Lung (tissue), 12 donors: ENCODE data around the gene ACSS3. TPM values are rescaled to one million over a fixed set of nuclear protein-coding genes. Genes with fewer than 3 reads are reported as not detected.

Source experiments
- ATAC-seq: fragments of 200-7000 bp; cut with Tn5 transposase; one replicate; pipeline ENCODE4 v1.9.1; 2020; ENCODE audit warnings: moderate number of reproducible peaks; ENCODE audit not compliant: insufficient read depth, low FRiP score
- DNase-seq, 3 donors: peaks; one replicate each; pipeline ENCODE4 v3.0.0-alpha.2; 2013 to 2017
- H3K27ac ChIP-seq, 2 donors: one replicate each; pipeline ENCODE4 v1.5.1; 2013; ENCODE audit warnings: mild to moderate bottlenecking in 2 of 2, moderate library complexity in 2 of 2, control low read depth in 1 of 2, inconsistent platforms in 1 of 2, low read depth in 1 of 2, low read length in 1 of 2
- H3K27me3 ChIP-seq, 3 donors: one replicate each; pipeline ENCODE4 v1.5.1; 2013; ENCODE audit warnings: low read length in 2 of 3; ENCODE audit not compliant: control insufficient read depth in 3 of 3, insufficient read depth in 3 of 3
- H3K36me3 ChIP-seq, 4 donors: one replicate each; pipeline ENCODE4 v1.5.1; 2013; ENCODE audit warnings: low read length in 4 of 4, mild to moderate bottlenecking in 1 of 4, moderate library complexity in 1 of 4; ENCODE audit not compliant: control insufficient read depth in 4 of 4, insufficient read depth in 4 of 4
- H3K4me1 ChIP-seq, 5 donors: one replicate each; pipeline ENCODE4 v1.5.1; 2013; ENCODE audit warnings: low read length in 5 of 5, mild to moderate bottlenecking in 2 of 5, moderate library complexity in 1 of 5; ENCODE audit not compliant: control insufficient read depth in 5 of 5, insufficient read depth in 5 of 5
- H3K4me3 ChIP-seq: one replicate; pipeline ENCODE4 v1.5.1; 2013; ENCODE audit warnings: mild to moderate bottlenecking, control low read depth, moderate library complexity
- H3K9ac ChIP-seq, 2 donors: one replicate each; pipeline ENCODE4 v1.5.1; 2013; ENCODE audit warnings: low read length in 2 of 2, control low read depth in 1 of 2; ENCODE audit not compliant: insufficient read depth in 1 of 2
- H3K9me3 ChIP-seq, 4 donors: one replicate each; pipeline ENCODE4 v1.5.1; 2013; ENCODE audit warnings: low read length in 3 of 4, mild to moderate bottlenecking in 1 of 4, moderate library complexity in 1 of 4; ENCODE audit not compliant: control insufficient read depth in 4 of 4, insufficient read depth in 3 of 4
- WGBS, 2 donors: extraction: QIAGEN DNeasy Blood & Tissue Kit; methylation state at CpG; one replicate each; pipeline ENCODE4 v1.1.7; 2013; 5-methylcytosine and 5-hydroxymethylcytosine counted together
- polyA plus RNA-seq, 2 donors: library from polyadenylated mRNA; stranded (reverse); fragments of 200-250 nt; gene quantifications; one replicate each; pipeline ENCODE4 v1.2.1, GENCODE V29; 2013
- total RNA-seq, 2 donors: library from RNA; depleted of rRNA in 1 of 2; stranded (reverse); fragments of >200 nt in 1 of 2; gene quantifications; one replicate each; pipeline ENCODE4 v1.2.1, GENCODE V29; 2014 to 2021
- TF ChIP-seq, protein P1 (sequence below): IDR thresholded peaks from 2 replicates; pipeline ENCODE4 v1.5.1; 2012; ENCODE audit warnings: mild to moderate bottlenecking; ENCODE audit errors: control extremely low read depth, extremely low read depth
- donor health status: control.
- donor health status: control.
- donor health status: Bipolar disorder and iron deficiency.
- donor health status: healthy.
- donor health status: DM: yes; HTN: yes; CAD: no.

ACSS3 gene
- total and polyA plus RNA-seq, 4 donors: 5.3 to 85.5 (median 15.8) TPM

DNA sequence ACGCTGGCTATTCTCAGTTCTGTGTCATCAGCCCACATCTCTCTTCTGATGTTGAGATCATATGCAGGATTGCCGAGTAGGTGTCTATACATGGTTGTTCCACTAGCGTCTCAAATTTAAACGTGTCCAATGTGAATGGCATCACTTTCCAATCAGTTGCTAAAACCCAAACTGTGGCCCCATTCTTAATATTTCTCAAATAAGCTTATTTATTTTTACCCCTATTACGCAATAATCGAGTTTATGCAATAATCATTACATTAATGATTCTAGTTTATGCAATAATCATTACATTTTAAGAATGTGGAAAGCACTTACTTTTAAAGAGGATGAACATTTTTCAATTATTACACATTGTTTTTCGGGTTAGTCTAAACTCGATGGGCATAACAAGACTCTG is 47.8 kb downstream of the ACSS3 start:
- no peaks in the 10 kb centered on the region for H3K9me3 ChIP-seq
- DNase-seq (no peak), ATAC-seq (no peak)
- 91 to 92% methylated on average over 8 of the region's 8 CpGs for WGBS, 2 donors
- no peaks in the 10 kb centered on the region for H3K4me1 ChIP-seq
- H3K4me3 ChIP-seq: no peak overlapping the region
- no peak overlapping the region for H3K27ac ChIP-seq
- TF ChIP-seq, protein P1, sequence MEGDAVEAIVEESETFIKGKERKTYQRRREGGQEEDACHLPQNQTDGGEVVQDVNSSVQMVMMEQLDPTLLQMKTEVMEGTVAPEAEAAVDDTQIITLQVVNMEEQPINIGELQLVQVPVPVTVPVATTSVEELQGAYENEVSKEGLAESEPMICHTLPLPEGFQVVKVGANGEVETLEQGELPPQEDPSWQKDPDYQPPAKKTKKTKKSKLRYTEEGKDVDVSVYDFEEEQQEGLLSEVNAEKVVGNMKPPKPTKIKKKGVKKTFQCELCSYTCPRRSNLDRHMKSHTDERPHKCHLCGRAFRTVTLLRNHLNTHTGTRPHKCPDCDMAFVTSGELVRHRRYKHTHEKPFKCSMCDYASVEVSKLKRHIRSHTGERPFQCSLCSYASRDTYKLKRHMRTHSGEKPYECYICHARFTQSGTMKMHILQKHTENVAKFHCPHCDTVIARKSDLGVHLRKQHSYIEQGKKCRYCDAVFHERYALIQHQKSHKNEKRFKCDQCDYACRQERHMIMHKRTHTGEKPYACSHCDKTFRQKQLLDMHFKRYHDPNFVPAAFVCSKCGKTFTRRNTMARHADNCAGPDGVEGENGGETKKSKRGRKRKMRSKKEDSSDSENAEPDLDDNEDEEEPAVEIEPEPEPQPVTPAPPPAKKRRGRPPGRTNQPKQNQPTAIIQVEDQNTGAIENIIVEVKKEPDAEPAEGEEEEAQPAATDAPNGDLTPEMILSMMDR: no peak
- peaks cover 0 to 2% (median 0%) of the 10 kb centered on the region in 4 donors for H3K36me3 ChIP-seq
- no peak overlapping the region for H3K9ac ChIP-seq
- no peaks in the 10 kb centered on the region for H3K27me3 ChIP-seq

DNA sequence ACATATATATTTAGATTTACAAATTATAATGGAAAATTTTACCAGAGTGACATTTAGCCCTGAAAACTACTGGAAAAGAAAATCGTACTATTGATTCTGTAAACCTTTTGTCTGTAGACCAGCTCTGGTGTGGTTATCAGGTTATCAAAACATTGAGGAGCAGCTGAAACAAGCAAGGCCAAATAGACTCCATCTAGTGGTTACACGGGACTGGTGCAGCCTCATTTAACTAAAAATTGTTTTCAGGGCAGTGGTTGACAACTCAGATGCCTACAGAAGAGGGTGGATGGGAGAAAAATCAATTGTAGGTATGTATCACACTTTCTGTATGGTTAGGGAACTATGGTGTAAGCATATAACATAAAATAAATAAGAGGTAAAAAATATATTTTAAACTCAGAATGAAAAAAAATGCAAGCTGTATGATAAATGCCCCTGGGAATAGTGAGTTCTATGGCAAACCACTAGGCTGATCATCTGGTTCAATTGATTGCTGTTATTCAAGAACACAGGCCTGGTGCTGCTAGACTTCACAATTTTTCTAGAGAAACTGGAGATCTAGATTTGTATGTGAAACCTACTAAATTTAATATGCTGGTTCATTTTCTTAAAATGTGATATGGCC is 51.2 kb downstream of the ACSS3 start:
- Histone ChIP-seq H3K9ac (no peak overlapping the region), H3K4me3 (no peak overlapping the region), H3K27me3 (no peaks in the 10 kb centered on the region), H3K27ac (no peak overlapping the region), H3K4me1 (no peaks in the 10 kb centered on the region), H3K36me3 (peaks cover 0 to 2% (median 0%) of the 10 kb centered on the region in 4 donors), H3K9me3 (no peaks in the 10 kb centered on the region)
- peak in 2 of 3 donors; percentile 34 to 35 for DNase-seq
- ATAC-seq: peak; percentile 87
- 10 to 18% methylated on average over 2 of the region's 2 CpGs for WGBS, 2 donors
- TF ChIP-seq, protein P1: no peak

DNA sequence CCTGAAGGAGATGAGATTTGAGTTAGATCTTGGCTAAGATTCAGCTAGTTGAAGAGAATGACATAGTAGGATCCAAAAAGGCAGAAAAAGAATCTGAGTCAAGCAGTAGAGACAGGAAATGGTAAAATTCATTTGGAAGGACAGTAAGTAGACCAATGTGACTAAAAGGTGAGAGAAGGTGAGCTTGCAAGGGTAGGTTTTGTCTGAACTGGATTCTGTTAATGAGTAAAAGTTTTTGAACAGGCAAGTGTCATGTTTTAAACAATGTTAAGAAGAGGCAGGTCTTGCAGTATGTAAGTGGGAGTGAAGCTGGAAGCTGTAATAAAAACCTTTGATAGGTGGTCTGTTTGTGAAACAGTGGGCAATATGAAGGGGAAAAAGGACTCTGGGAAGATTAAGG is 58.6 kb downstream of the ACSS3 start:
- DNase-seq: peak in 1 of 3 donors; percentile 9
- no peak overlapping the region for H3K9ac ChIP-seq
- H3K27me3 ChIP-seq: no peaks in the 10 kb centered on the region
- H3K4me3 ChIP-seq: no peak overlapping the region
- no peak overlapping the region for H3K27ac ChIP-seq
- TF ChIP-seq, protein P1: no peak
- H3K36me3 ChIP-seq: peaks cover 0 to 2% (median 0%) of the 10 kb centered on the region in 4 donors
- no peak for ATAC-seq
- peaks cover 0 to 7% (median 0%) of the 10 kb centered on the region in 5 donors for H3K4me1 ChIP-seq
- H3K9me3 ChIP-seq: no peaks in the 10 kb centered on the region

DNA sequence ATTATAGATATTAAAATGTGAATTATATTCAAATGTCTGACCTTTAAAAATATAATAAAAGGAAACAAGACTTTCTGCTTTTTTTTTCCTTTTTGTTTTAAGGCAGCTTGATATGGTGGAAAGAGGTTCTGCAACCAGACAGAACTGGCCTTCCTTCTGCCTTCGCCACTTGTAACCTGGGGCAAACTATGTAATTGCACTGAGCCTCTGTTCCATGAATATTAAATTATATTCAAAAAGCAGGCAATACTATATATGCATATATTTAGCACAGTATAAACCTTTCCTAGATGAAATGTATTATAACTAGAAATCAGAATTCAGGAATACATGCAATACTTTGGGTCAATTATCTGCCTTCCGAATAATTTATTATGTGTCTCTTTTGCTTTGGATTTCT is 59.9 kb downstream of the ACSS3 start:
- TF ChIP-seq, protein P1: no peak
- peaks cover 0 to 7% (median 0%) of the 10 kb centered on the region in 5 donors for H3K4me1 ChIP-seq
- 71 to 85% methylated on average over 2 of the region's 2 CpGs for WGBS, 2 donors

More for the DNA sequence above, 59.9 kb downstream of the ACSS3 start:
- no peaks in the 10 kb centered on the region for H3K27me3 ChIP-seq
- DNase-seq (no peak), ATAC-seq (no peak)
- no peak overlapping the region for H3K4me3 ChIP-seq
- no peak overlapping the region for H3K9ac ChIP-seq
- H3K36me3 ChIP-seq: peaks cover 0 to 2% (median 0%) of the 10 kb centered on the region in 4 donors
- H3K27ac ChIP-seq: no peak overlapping the region
- H3K9me3 ChIP-seq: no peaks in the 10 kb centered on the region
